HL-60 (cell line): ENCODE results near the gene RPIA.

Experiments
- DNase-seq, 2 experiments: peaks; one replicate each; pipeline ENCODE4 v3.0.0-alpha.2; 2010 to 2020; ENCODE audit warnings: low read depth in 1 of 2, low spot score in 1 of 2
- H3K27ac ChIP-seq: fragments of 250-450 bp; sonication (Bioruptor Pico); replicated peaks from 2 replicates; pipeline ENCODE4 v1.5.1; 2020; ENCODE audit warnings: mild to moderate bottlenecking, moderate library complexity
- H3K27me3 ChIP-seq: fragments of 250-450 bp; sonication (Bioruptor Pico); 2 replicates; pipeline ENCODE4 v1.5.1; 2021; ENCODE audit warnings: mild to moderate bottlenecking, moderate library complexity; ENCODE audit not compliant: insufficient read depth, poor library complexity, severe bottlenecking
- H3K4me3 ChIP-seq: replicated peaks from 2 replicates; pipeline ENCODE4 v1.5.1; 2011; ENCODE audit warnings: mild to moderate bottlenecking, control low read depth, low read length; ENCODE audit not compliant: insufficient read depth
- GABPA ChIP-seq: IDR thresholded peaks from 2 replicates; pipeline ENCODE4 v1.6.1; 2012; ENCODE audit warnings: low read depth
- POLR2AphosphoS5 ChIP-seq: IDR thresholded peaks from 2 replicates; pipeline ENCODE4 v1.6.1; 2012; ENCODE audit warnings: low read depth
- SPI1 ChIP-seq: IDR thresholded peaks from 2 replicates; pipeline ENCODE4 v1.6.1; 2012; ENCODE audit warnings: low read depth, mild to moderate bottlenecking, borderline replicate concordance
- TF ChIP-seq, protein P1 (sequence below): IDR thresholded peaks from one replicate; pipeline ENCODE4 v1.5.1; 2011; ENCODE audit warnings: low read length, control low read depth, inconsistent platforms; ENCODE audit not compliant: insufficient read depth
- TF ChIP-seq, protein P2 (sequence below): IDR thresholded peaks from 2 replicates; pipeline ENCODE4 v1.6.1; 2012; ENCODE audit warnings: low read depth; ENCODE audit not compliant: insufficient replicate concordance

Gene RPIA

DNA sequence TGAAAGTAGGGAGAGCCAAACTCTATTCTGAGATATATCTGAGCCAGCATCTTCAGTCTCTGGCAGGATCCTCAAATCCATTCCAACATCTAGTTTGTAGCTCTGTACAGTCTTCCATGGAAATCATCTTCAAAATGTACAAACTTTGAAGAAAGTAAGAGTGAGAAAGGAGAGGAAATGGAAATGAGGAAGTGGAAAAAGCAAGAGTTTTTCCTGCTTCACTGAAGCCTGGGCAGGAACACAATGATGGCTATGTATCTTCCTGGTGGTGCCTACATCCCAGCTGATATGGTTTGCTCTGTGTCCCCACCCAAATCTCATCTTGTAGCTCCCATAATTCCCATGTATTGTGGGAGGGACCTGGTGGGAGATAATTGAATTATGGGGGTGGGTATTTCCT is 4.1 kb upstream of the RPIA start:
- H3K27me3 ChIP-seq, result no peaks in the 10 kb centered on the region
- no peak for DNase-seq
- TF ChIP-seq SPI1, result peak; percentile 80
- TF ChIP-seq, protein P1, sequence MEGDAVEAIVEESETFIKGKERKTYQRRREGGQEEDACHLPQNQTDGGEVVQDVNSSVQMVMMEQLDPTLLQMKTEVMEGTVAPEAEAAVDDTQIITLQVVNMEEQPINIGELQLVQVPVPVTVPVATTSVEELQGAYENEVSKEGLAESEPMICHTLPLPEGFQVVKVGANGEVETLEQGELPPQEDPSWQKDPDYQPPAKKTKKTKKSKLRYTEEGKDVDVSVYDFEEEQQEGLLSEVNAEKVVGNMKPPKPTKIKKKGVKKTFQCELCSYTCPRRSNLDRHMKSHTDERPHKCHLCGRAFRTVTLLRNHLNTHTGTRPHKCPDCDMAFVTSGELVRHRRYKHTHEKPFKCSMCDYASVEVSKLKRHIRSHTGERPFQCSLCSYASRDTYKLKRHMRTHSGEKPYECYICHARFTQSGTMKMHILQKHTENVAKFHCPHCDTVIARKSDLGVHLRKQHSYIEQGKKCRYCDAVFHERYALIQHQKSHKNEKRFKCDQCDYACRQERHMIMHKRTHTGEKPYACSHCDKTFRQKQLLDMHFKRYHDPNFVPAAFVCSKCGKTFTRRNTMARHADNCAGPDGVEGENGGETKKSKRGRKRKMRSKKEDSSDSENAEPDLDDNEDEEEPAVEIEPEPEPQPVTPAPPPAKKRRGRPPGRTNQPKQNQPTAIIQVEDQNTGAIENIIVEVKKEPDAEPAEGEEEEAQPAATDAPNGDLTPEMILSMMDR, result no peak
- H3K27ac ChIP-seq, result no peak overlapping the region
- no peak overlapping the region for H3K4me3 ChIP-seq

DNA sequence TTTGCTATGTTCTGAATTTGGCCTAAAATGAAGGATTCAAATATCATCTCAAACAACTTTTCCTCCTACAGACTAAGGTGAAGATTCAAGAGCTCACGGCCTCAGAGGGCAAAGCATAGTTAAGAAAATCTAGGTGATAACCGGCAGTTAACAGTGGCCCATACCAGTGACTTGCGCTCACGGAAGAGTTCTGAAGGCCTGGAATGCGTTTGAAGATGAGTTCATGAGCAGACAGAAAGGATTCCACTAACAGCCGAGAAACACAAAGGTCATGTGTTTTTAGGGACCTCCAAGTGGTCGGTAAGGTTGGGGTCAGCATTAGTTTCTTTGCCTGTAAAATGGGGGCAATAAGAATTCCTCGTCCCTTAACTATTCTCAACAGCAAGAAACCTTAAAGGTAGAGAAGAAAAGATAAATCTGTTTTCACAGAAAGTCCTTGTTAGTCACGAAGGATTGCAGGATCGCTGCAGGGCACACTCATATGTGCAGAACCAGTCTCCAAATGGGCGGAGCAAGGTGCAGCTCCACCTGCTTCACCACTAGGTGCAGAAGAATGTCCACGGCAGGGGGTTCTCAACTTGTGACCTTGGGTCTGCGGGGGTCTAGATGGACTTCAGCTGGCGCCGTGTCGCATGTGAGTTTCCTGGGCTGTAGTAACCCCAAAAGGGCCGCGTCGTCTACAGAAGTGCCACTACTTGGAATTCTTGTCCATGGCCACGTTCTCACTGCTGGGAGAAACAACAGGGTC is 708 bp upstream of the RPIA start:
- DNase-seq, result peak in 1 of 2 experiments; percentile 38
- TF ChIP-seq, protein P2, sequence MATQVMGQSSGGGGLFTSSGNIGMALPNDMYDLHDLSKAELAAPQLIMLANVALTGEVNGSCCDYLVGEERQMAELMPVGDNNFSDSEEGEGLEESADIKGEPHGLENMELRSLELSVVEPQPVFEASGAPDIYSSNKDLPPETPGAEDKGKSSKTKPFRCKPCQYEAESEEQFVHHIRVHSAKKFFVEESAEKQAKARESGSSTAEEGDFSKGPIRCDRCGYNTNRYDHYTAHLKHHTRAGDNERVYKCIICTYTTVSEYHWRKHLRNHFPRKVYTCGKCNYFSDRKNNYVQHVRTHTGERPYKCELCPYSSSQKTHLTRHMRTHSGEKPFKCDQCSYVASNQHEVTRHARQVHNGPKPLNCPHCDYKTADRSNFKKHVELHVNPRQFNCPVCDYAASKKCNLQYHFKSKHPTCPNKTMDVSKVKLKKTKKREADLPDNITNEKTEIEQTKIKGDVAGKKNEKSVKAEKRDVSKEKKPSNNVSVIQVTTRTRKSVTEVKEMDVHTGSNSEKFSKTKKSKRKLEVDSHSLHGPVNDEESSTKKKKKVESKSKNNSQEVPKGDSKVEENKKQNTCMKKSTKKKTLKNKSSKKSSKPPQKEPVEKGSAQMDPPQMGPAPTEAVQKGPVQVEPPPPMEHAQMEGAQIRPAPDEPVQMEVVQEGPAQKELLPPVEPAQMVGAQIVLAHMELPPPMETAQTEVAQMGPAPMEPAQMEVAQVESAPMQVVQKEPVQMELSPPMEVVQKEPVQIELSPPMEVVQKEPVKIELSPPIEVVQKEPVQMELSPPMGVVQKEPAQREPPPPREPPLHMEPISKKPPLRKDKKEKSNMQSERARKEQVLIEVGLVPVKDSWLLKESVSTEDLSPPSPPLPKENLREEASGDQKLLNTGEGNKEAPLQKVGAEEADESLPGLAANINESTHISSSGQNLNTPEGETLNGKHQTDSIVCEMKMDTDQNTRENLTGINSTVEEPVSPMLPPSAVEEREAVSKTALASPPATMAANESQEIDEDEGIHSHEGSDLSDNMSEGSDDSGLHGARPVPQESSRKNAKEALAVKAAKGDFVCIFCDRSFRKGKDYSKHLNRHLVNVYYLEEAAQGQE, result no peak
- TF ChIP-seq POLR2AphosphoS5, result no peak
- TF ChIP-seq, protein P1, result no peak
- TF ChIP-seq SPI1, result no peak
- H3K27ac ChIP-seq, result peak overlapping the region; percentile 62
- no peaks in the 10 kb centered on the region for H3K27me3 ChIP-seq
- peak overlapping the region; percentile 73 for H3K4me3 ChIP-seq

DNA sequence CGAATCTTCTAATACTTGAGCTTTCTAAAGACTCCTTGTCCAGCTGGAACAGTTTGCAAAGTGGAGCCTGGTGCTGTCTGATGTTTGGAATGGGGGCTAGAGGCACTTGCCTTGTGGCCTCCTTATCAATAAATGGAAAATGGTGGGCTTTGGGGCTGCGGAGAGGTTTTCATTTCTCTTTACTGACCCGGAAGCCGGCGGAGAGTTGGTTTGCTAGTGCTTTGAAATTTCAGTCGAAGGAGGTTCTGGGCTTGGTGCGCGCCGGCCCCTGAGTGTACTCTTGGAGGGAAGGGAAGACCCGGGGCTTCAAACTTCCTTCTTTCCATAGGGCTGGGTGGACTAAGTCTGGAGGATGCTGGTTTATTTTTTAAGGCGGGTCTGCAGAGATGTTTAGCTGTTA is 714 bp downstream of the RPIA start:
- H3K4me3 ChIP-seq, result peak overlapping the region; percentile 91
- H3K27me3 ChIP-seq, result no peaks in the 10 kb centered on the region
- H3K27ac ChIP-seq, result peak overlapping the region; percentile 76
- TF ChIP-seq, protein P1, result no peak
- TF ChIP-seq SPI1, result no peak
- no peak for TF ChIP-seq GABPA
- TF ChIP-seq, protein P2, result no peak
- no peak for TF ChIP-seq POLR2AphosphoS5
- DNase-seq, result peak in 1 of 2 experiments; percentile 58

DNA sequence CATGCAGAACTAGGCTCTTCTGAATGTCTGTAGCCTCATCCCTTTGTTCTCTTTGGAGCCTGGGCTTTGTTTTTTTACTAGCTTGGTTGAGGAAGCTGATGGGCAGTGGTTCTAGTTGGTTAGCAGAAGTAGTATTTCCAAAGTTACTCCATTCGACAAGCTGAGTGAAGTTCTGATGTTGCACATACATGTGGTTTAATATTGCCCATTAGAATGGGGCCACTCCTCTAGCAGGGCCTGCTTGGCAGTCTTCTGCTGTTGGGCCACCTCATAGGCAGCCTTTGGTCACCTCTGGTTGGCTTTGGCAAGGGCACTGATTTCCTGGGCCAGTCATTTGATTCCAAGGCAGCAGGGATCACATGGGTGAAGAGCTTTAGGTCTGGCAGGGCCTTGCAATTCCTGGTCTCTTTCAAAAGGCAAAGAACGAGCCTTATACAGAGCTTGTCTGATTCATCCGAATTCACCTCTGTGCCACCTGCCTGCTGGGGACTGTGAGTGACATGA is 2.5 kb downstream of the RPIA start:
- Histone ChIP-seq H3K27ac (peak overlapping the region; percentile 16; the same call in 1 of the 2 replicates), H3K27me3 (no peaks in the 10 kb centered on the region), H3K4me3 (no peak overlapping the region)
- DNase-seq, result peak in 1 of 2 experiments; percentile 75
- peak; percentile 33; the same call in 1 of the 2 replicates for TF ChIP-seq POLR2AphosphoS5
- TF ChIP-seq, protein P1, result no peak
